H9 (cell line): Measurements from ENCODE around the gene KLHL33. TPM values are rescaled to one million over a fixed set of nuclear protein-coding genes. Genes with fewer than 3 reads are reported as not detected.

ENCODE experiments used
- DNase-seq: peaks from one replicate; pipeline ENCODE4 v3.0.0-alpha.2; 2017
- H2AFZ ChIP-seq: one replicate; pipeline ENCODE4 v1.6.1; 2013; ENCODE audit warnings: mild to moderate bottlenecking, low read length, control low read depth, moderate library complexity
- H2AK5ac ChIP-seq: 2 replicates; pipeline ENCODE4 v1.6.1; 2013; ENCODE audit warnings: low read length, control low read depth, mixed read lengths; ENCODE audit not compliant: insufficient read length
- H2BK120ac ChIP-seq: one replicate; pipeline ENCODE4 v1.6.1; 2013; ENCODE audit warnings: low read depth, mild to moderate bottlenecking, low read length, control low read depth, inconsistent platforms; ENCODE audit not compliant: poor library complexity, severe bottlenecking
- H2BK12ac ChIP-seq: 2 replicates; pipeline ENCODE4 v1.6.1; 2013; ENCODE audit warnings: low read length, control low read depth, mixed read lengths, low read depth; ENCODE audit not compliant: insufficient read length
- H2BK15ac ChIP-seq: 2 replicates; pipeline ENCODE4 v1.6.1; 2013; ENCODE audit warnings: low read depth, low read length, control low read depth
- H2BK20ac ChIP-seq: one replicate; pipeline ENCODE4 v1.6.1; 2013; ENCODE audit warnings: low read depth, mild to moderate bottlenecking, low read length, control low read depth, inconsistent platforms; ENCODE audit not compliant: poor library complexity, severe bottlenecking
- H2BK5ac ChIP-seq: 2 replicates; pipeline ENCODE4 v1.6.1; 2013; ENCODE audit warnings: low read length, control low read depth, mixed read lengths; ENCODE audit not compliant: insufficient read length
- H3K14ac ChIP-seq: 2 replicates; pipeline ENCODE4 v1.6.1; 2013; ENCODE audit warnings: low read length, control low read depth; ENCODE audit not compliant: insufficient read depth
- H3K18ac ChIP-seq: 2 replicates; pipeline ENCODE4 v1.6.1; 2013; ENCODE audit warnings: low read depth, mild to moderate bottlenecking, mixed read lengths, low read length, control low read depth; ENCODE audit not compliant: insufficient read length
- H3K23ac ChIP-seq: 2 replicates; pipeline ENCODE4 v1.6.1; 2013; ENCODE audit warnings: low read length, control low read depth, mixed read lengths, low read depth; ENCODE audit not compliant: insufficient read length
- H3K23me2 ChIP-seq: 2 replicates; pipeline ENCODE4 v1.6.1; 2013; ENCODE audit warnings: low read depth, mild to moderate bottlenecking, mixed read lengths, low read length, control low read depth; ENCODE audit not compliant: insufficient read length, poor library complexity, severe bottlenecking
- H3K27ac ChIP-seq: 2 replicates; pipeline ENCODE4 v1.5.1; 2013; ENCODE audit warnings: low read length, control low read depth, mixed read lengths, low read depth; ENCODE audit not compliant: insufficient read length
- H3K27me3 ChIP-seq: 2 replicates; pipeline ENCODE4 v1.6.1; 2013; ENCODE audit warnings: low read length, control low read depth, inconsistent platforms; ENCODE audit not compliant: insufficient read depth
- H3K4ac ChIP-seq: 2 replicates; pipeline ENCODE4 v1.6.1; 2013; ENCODE audit warnings: low read depth, mild to moderate bottlenecking, control low read depth, inconsistent platforms, low read length, moderate library complexity
- H3K4me1 ChIP-seq: 2 replicates; pipeline ENCODE4 v1.6.1; 2013; ENCODE audit warnings: low read length, control low read depth, inconsistent platforms; ENCODE audit not compliant: insufficient read depth
- H3K4me2 ChIP-seq: 2 replicates; pipeline ENCODE4 v1.6.1; 2013; ENCODE audit warnings: low read length, control low read depth, mixed read lengths; ENCODE audit not compliant: insufficient read length, insufficient read depth
- H3K56ac ChIP-seq: 2 replicates; pipeline ENCODE4 v1.6.1; 2013; ENCODE audit warnings: low read depth, mild to moderate bottlenecking, mixed read lengths, low read length, control low read depth; ENCODE audit not compliant: insufficient read length
- H3K79me1 ChIP-seq: 2 replicates; pipeline ENCODE4 v1.6.1; 2013; ENCODE audit warnings: low read depth, mild to moderate bottlenecking, moderate library complexity, low read length, control low read depth, inconsistent platforms; ENCODE audit not compliant: insufficient read depth, poor library complexity, severe bottlenecking
- H3K79me2 ChIP-seq: 2 replicates; pipeline ENCODE4 v1.6.1; 2013; ENCODE audit warnings: low read length, control low read depth, inconsistent platforms; ENCODE audit not compliant: insufficient read depth
- H3K9ac ChIP-seq: 2 replicates; pipeline ENCODE4 v1.6.1; 2013; ENCODE audit warnings: low read length, control low read depth, mixed read lengths; ENCODE audit not compliant: insufficient read length; ENCODE audit errors: extremely low read depth
- H3K9me3 ChIP-seq: one replicate; pipeline ENCODE4 v1.6.1; 2013; ENCODE audit warnings: low read depth, low read length, inconsistent platforms; ENCODE audit not compliant: control insufficient read depth
- H3T11ph ChIP-seq: one replicate; pipeline ENCODE4 v1.6.1; 2013; ENCODE audit warnings: mild to moderate bottlenecking, low read length, control low read depth, inconsistent platforms
- H4K20me1 ChIP-seq: one replicate; pipeline ENCODE4 v1.6.1; 2013; ENCODE audit not compliant: control insufficient read depth, insufficient read length, insufficient read depth
- H4K5ac ChIP-seq: 2 replicates; pipeline ENCODE4 v1.6.1; 2013; ENCODE audit warnings: low read depth, mild to moderate bottlenecking, mixed read lengths, low read length, control low read depth; ENCODE audit not compliant: insufficient read length
- H4K8ac ChIP-seq: replicated peaks from 2 replicates; pipeline ENCODE4 v1.6.1; 2013; ENCODE audit warnings: low read length, control low read depth, mixed read lengths, low read depth; ENCODE audit not compliant: insufficient read length
- H4K91ac ChIP-seq: 2 replicates; pipeline ENCODE4 v1.6.1; 2013; ENCODE audit warnings: low read depth, mild to moderate bottlenecking, moderate library complexity, mixed read lengths, low read length, control low read depth; ENCODE audit not compliant: insufficient read length
- H3K27ac Mint-ChIP-seq, 3 experiments: 2 replicates in 2 of 3; 3 replicates in 1 of 3; pipeline ENCODE4 v1.8.0; 2020 to 2021; ENCODE audit warnings: mixed read lengths in 3 of 3, mild to moderate bottlenecking in 1 of 3, moderate library complexity in 1 of 3
- H3K27me3 Mint-ChIP-seq: 2 replicates; pipeline ENCODE4 v1.8.0; 2021; ENCODE audit warnings: low read depth, mild to moderate bottlenecking, moderate library complexity, mixed read lengths
- H3K36me3 Mint-ChIP-seq, 3 experiments: 2 replicates in 2 of 3; 3 replicates in 1 of 3; pipeline ENCODE4 v1.8.0; 2020 to 2021; ENCODE audit warnings: low read depth in 3 of 3, mixed read lengths in 3 of 3; ENCODE audit not compliant: insufficient read depth in 1 of 3
- H3K4me1 Mint-ChIP-seq, 2 experiments: 2 replicates each; pipeline ENCODE4 v1.8.0; 2020; ENCODE audit warnings: mixed read lengths in 2 of 2
- H3K4me3 Mint-ChIP-seq, 2 experiments: 2 replicates in 1 of 2; 3 replicates in 1 of 2; pipeline ENCODE4 v1.8.0; 2020 to 2021; ENCODE audit warnings: mild to moderate bottlenecking in 2 of 2, mixed read lengths in 2 of 2, moderate library complexity in 1 of 2
- H3K9me3 Mint-ChIP-seq, 2 experiments: 2 replicates in 1 of 2; 3 replicates in 1 of 2; pipeline ENCODE4 v1.8.0; 2020; ENCODE audit warnings: mild to moderate bottlenecking in 2 of 2, mixed read lengths in 2 of 2, moderate library complexity in 1 of 2
- WGBS: extraction: QIAGEN DNeasy Blood & Tissue Kit; methylation state at CpG from one replicate; pipeline ENCODE4 v1.1.7; 2013; ENCODE audit warnings: missing lambda C conversion rate, low lambda C conversion rate, mixed read lengths; ENCODE audit not compliant: insufficient read length; ENCODE audit errors: extremely low coverage; 5-methylcytosine and 5-hydroxymethylcytosine counted together
- total RNA-seq: library from RNA; stranded (reverse); gene quantifications from 2 replicates; pipeline ENCODE4 v1.2.1, GENCODE V29; 2021
- TF ChIP-seq, protein P1 (sequence below): fragments of 200-600 bp; sonication (generic); conservative IDR thresholded peaks from 3 replicates; pipeline ENCODE4 v1.8.0; 2021; ENCODE audit warnings: antibody characterized with exemption, mild to moderate bottlenecking

Gene KLHL33
- total RNA-seq, 1 experiment from 2014 or later: 0.04 TPM

DNA sequence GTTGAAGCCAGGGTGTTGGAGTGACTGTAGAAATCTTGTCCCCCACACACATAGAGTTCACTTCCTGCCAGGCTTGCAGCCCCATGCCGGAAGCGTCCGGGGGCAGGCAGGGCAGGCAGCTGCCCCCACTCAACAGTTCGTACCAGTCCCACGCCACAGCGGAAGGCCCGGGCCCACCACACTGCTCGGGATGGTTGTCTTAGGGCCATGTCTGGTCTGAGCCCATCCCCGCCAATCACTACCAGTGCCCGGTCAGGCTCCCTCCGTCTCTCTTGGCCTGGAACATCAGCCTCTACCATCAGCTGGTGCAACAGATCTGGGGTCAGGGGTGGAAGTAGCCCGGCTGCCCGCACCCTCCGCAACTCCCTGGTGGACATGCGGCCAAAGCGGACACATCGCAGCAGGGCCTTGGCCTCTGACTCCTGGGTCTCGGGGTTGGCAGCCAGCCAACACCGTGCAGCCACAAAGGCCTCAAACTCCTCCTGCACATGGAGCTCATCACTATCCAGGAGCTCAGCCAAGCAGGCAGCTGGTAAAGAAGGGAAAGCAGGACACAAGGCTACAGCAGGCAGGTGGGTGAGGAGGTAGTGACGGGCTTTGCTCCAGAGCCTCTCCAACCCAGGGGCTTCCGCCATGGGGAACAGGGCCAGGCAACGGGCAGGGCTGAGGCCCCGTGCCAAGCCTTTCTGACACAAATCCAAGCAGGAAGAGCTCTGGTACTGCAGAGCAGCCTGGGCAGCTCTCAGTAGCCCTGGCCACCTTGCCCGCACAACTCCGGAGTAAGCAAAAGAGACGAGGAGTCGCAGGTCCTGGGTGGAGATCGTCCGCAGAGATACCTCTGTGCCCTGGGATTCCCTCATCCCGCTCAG lies 5.9 kb downstream of the KLHL33 start:
- no peaks in the 10 kb centered on the region for H3K23me2 ChIP-seq
- no peak overlapping the region for H4K8ac ChIP-seq
- Mint-ChIP-seq H3K27ac (no peak overlapping the region; a peak in 1 of 7 replicates), H3K4me3 (no peak overlapping the region), H3K36me3 (no peaks in the 10 kb centered on the region), H3K4me1 (peaks cover 15 to 16% of the 10 kb centered on the region in 2 experiments), H3K9me3 (no peaks in the 10 kb centered on the region), H3K27me3 (no peaks in the 10 kb centered on the region)
- H3K56ac ChIP-seq: no peak overlapping the region
- TF ChIP-seq, protein P1, sequence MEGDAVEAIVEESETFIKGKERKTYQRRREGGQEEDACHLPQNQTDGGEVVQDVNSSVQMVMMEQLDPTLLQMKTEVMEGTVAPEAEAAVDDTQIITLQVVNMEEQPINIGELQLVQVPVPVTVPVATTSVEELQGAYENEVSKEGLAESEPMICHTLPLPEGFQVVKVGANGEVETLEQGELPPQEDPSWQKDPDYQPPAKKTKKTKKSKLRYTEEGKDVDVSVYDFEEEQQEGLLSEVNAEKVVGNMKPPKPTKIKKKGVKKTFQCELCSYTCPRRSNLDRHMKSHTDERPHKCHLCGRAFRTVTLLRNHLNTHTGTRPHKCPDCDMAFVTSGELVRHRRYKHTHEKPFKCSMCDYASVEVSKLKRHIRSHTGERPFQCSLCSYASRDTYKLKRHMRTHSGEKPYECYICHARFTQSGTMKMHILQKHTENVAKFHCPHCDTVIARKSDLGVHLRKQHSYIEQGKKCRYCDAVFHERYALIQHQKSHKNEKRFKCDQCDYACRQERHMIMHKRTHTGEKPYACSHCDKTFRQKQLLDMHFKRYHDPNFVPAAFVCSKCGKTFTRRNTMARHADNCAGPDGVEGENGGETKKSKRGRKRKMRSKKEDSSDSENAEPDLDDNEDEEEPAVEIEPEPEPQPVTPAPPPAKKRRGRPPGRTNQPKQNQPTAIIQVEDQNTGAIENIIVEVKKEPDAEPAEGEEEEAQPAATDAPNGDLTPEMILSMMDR: no peak
- no peak overlapping the region for H3K18ac ChIP-seq
- no peaks in the 10 kb centered on the region for H3K79me1 ChIP-seq
- H4K91ac ChIP-seq: no peak overlapping the region
- no peak overlapping the region for H3T11ph ChIP-seq
- no peak overlapping the region for H3K9ac ChIP-seq
- no peaks in the 10 kb centered on the region for H3K27me3 ChIP-seq
- no peak overlapping the region for H4K5ac ChIP-seq
- no peak overlapping the region for H2BK5ac ChIP-seq
- no peak overlapping the region for H3K4me2 ChIP-seq
- H2AK5ac ChIP-seq: no peak overlapping the region
- no peak for DNase-seq
- H3K9me3 ChIP-seq: no peaks in the 10 kb centered on the region
- no peaks in the 10 kb centered on the region for H4K20me1 ChIP-seq
- peak overlapping the region; percentile 28; the same call in 1 of the 2 replicates for H3K14ac ChIP-seq
- peaks cover 9% of the 10 kb centered on the region; the same call in 1 of the 2 replicates for H3K4me1 ChIP-seq
- no peak overlapping the region for H2BK15ac ChIP-seq
- H2BK12ac ChIP-seq: no peak overlapping the region
- no peaks in the 10 kb centered on the region for H3K79me2 ChIP-seq
- no peak overlapping the region for H2BK120ac ChIP-seq
- no peak overlapping the region for H3K23ac ChIP-seq
- no peak overlapping the region for H3K27ac ChIP-seq
- no CpG with 5 or more reads among the region's 30 CpGs for WGBS
- no peak overlapping the region for H2BK20ac ChIP-seq
- H3K4ac ChIP-seq: no peak overlapping the region
- no peak overlapping the region for H2AFZ ChIP-seq
